Endothelial cell of umbilical vein (primary cell): ENCODE results near the gene PRDX3. TPM values are rescaled to one million over a fixed set of nuclear protein-coding genes. Genes with fewer than 3 reads are reported as not detected.
A peak's percentile ranks its signal among the peaks of the same experiment; 100 is the strongest.

Experiments used
- BruUV-seq: library from RNA; stranded (reverse); fragments of 400-500 nt; replicated peaks from 2 replicates; lab custom pipeline; 2021; lab: Mats Ljungman, UMichigan
- CTCF ChIA-PET: fragments of 300-600, 350-600 bp; sonication (Branson Sonifier 250); formaldehyde crosslinking; loops from one replicate; lab custom pipeline; 2021; ENCODE audit warnings: antibody characterized with exemption, inconsistent platforms; lab: Charles Lee
- POLR2A ChIA-PET: fragments of 300-600, 350-600 bp; sonication (Branson Sonifier 250); formaldehyde crosslinking; loops from one replicate; lab custom pipeline; 2021; ENCODE audit warnings: antibody characterized with exemption, inconsistent platforms; lab: Charles Lee
- DNase-seq: peaks from one replicate; pipeline ENCODE4 v3.0.0-alpha.2; 2011; ENCODE audit warnings: low read depth, low spot score
- FAIRE-seq: peaks from 2 replicates; lab custom pipeline; 2011; peaks lifted over from hg19 to GRCh38; lab: Jason Lieb, UNC
- H2AFZ ChIP-seq: 2 replicates; pipeline ENCODE4 v1.6.0; 2012; ENCODE audit warnings: low read depth, low read length, control low read depth, inconsistent platforms
- H3K27ac ChIP-seq: 2 replicates; pipeline ENCODE4 v1.5.1; 2011; ENCODE audit warnings: low read depth, mild to moderate bottlenecking, control low read depth, low read length, moderate library complexity; ENCODE audit not compliant: insufficient read depth
- H3K27me3 ChIP-seq, 2 experiments: 2 replicates each; pipeline versions ENCODE4 v1.6.0 to v1.6.1; 2011; ENCODE audit warnings: low read length in 2 of 2, mixed read lengths in 1 of 2; ENCODE audit not compliant: control insufficient read depth in 2 of 2, insufficient read depth in 2 of 2
- H3K36me3 ChIP-seq, 2 experiments: 2 replicates in 1 of 2; 3 replicates in 1 of 2; pipeline ENCODE4 v1.5.1; 2011; ENCODE audit warnings: low read length in 2 of 2, mild to moderate bottlenecking in 1 of 2, moderate library complexity in 1 of 2; ENCODE audit not compliant: control insufficient read depth in 2 of 2, insufficient read depth in 2 of 2; ENCODE audit errors: extremely low read depth in 1 of 2
- H3K4me1 ChIP-seq: 3 replicates; pipeline ENCODE4 v1.5.1; 2011; ENCODE audit warnings: mild to moderate bottlenecking, low read length; ENCODE audit not compliant: control insufficient read depth, insufficient read depth; ENCODE audit errors: extremely low read depth
- H3K4me2 ChIP-seq: 2 replicates; pipeline ENCODE4 v1.6.1; 2011; ENCODE audit warnings: low read length, control low read depth, mixed read lengths; ENCODE audit not compliant: insufficient read depth
- H3K4me3 ChIP-seq, 3 experiments: fragments of 200-600 bp in 1 of 3; sonication (generic), shearing (Covaris generic) in 1 of 3; replicated peaks in 1 of 3; 2 replicates each; pipeline ENCODE4 v1.5.1; 2011 to 2016; ENCODE audit warnings: control low read depth in 3 of 3, low read length in 3 of 3, mild to moderate bottlenecking in 2 of 3, inconsistent platforms in 1 of 3, low read depth in 1 of 3, moderate library complexity in 1 of 3; ENCODE audit not compliant: insufficient read depth in 1 of 3
- H3K79me2 ChIP-seq: 2 replicates; pipeline ENCODE4 v1.6.0; 2012; ENCODE audit warnings: low read length, inconsistent platforms; ENCODE audit not compliant: control insufficient read depth, insufficient read depth
- H3K9ac ChIP-seq: replicated peaks from 2 replicates; pipeline ENCODE3; 2011; ENCODE audit warnings: low read length, control low read depth; ENCODE audit not compliant: insufficient read depth; ENCODE audit errors: extremely low read depth
- H3K9me1 ChIP-seq: replicated peaks from 3 replicates; pipeline ENCODE4 v1.6.0; 2011; ENCODE audit warnings: mild to moderate bottlenecking, low read length; ENCODE audit not compliant: control insufficient read depth, insufficient read depth; ENCODE audit errors: extremely low read depth
- H3K9me3 ChIP-seq: replicated peaks from 2 replicates; pipeline ENCODE4 v1.5.1; 2012; ENCODE audit warnings: low read length, inconsistent platforms; ENCODE audit not compliant: control insufficient read depth, insufficient read depth
- H4K20me1 ChIP-seq: replicated peaks from 2 replicates; pipeline ENCODE3; 2011; ENCODE audit warnings: mild to moderate bottlenecking, low read length; ENCODE audit not compliant: control insufficient read depth, insufficient read depth; ENCODE audit errors: extremely low read depth
- CTCF ChIP-seq, 2 donors: IDR thresholded peaks; 1 replicate in 1 of 2; 2 replicates in 1 of 2; pipeline ENCODE4 v1.5.1; 2011; ENCODE audit warnings: low read length in 2 of 2, mild to moderate bottlenecking in 2 of 2, moderate library complexity in 2 of 2, control low read depth in 1 of 2, inconsistent platforms in 1 of 2, low read depth in 1 of 2; ENCODE audit not compliant: insufficient read depth in 1 of 2; ENCODE audit errors: extremely low read depth in 1 of 2
- EZH2 ChIP-seq: IDR thresholded peaks from 2 replicates; pipeline ENCODE4 v1.6.1; 2012; ENCODE audit warnings: borderline replicate concordance, low read depth, mild to moderate bottlenecking, moderate library complexity, low read length, inconsistent platforms; ENCODE audit not compliant: severe bottlenecking
- FOS ChIP-seq: IDR thresholded peaks from 2 replicates; pipeline ENCODE4 v1.6.1; 2011; ENCODE audit warnings: mild to moderate bottlenecking, low read length, moderate library complexity, borderline replicate concordance; ENCODE audit not compliant: insufficient read depth
- GATA2 ChIP-seq: IDR thresholded peaks from 2 replicates; pipeline ENCODE4 v1.7.0; 2011; ENCODE audit warnings: low read depth, mild to moderate bottlenecking, moderate library complexity, mixed read lengths, low read length; ENCODE audit not compliant: insufficient read length, insufficient read depth
- JUN ChIP-seq: IDR thresholded peaks from 2 replicates; pipeline ENCODE4 v1.6.1; 2011; ENCODE audit warnings: borderline replicate concordance, low read depth; ENCODE audit not compliant: insufficient read length, insufficient read depth
- MAX ChIP-seq: IDR thresholded peaks from 2 replicates; pipeline ENCODE4 v1.6.1; 2011; ENCODE audit not compliant: insufficient read depth, insufficient read length
- MYC ChIP-seq: IDR thresholded peaks from one replicate; pipeline ENCODE4 v1.6.1; 2011; ENCODE audit warnings: mild to moderate bottlenecking, low read depth, low read length
- POLR2A ChIP-seq: IDR thresholded peaks from 2 replicates; pipeline ENCODE4 v1.6.1; 2012; ENCODE audit warnings: low read depth, mild to moderate bottlenecking, control low read depth, low read length
- POLR2AphosphoS5 ChIP-seq: IDR thresholded peaks from 2 replicates; pipeline ENCODE4 v1.6.1; 2012; ENCODE audit warnings: low read depth, mild to moderate bottlenecking, control low read depth, low read length, moderate library complexity; ENCODE audit not compliant: insufficient read depth
- dilution Hi-C: fragments of 300-500 bp; cut with MboI; formaldehyde crosslinking; loops from one replicate; pipeline ENCODE4 v1.15.0; 2019; ENCODE audit warnings: low sequenced_read_pairs; ENCODE audit not compliant: extremely low pct_ligation_motif_present
- intact Hi-C: fragments of 100-400 bp; cut with micrococcal nuclease; formaldehyde crosslinking; loops from one replicate; pipeline ENCODE4 v1.10.0; 2022
- polyA plus RNA-seq, 4 experiments: library from polyadenylated mRNA; depleted of rRNA in 3 of 4; stranded (reverse) in 3 of 4; unstranded in 1 of 4; fragments of >200 nt; gene quantifications; 2 replicates each; pipeline versions ENCODE4 v1.2.1 to v1.2.3, GENCODE V29; 2011 to 2012; ENCODE audit warnings: missing spikeins in 1 of 4
- total RNA-seq: library from RNA; stranded (reverse); gene quantifications from 2 replicates; pipeline ENCODE4 v1.2.3, GENCODE V29; 2021

The PRDX3 gene
- total and polyA plus RNA-seq, 2 donors (not counting 3 experiments of a cell fraction or from before 2014, with no cell fraction given) = 123 to 124 TPM

GRCh38 chr10:119189811-119190282 is 11.2 kb upstream of the PRDX3 start:
- no peak for FAIRE-seq
- Histone ChIP-seq H3K27me3 (peaks cover 0 to 2% of the 10 kb centered on the region in 2 experiments), H3K9me3 (no peaks in the 10 kb centered on the region), H2AFZ (no peak overlapping the region), H3K27ac (no peak overlapping the region), H3K9me1 (no peaks in the 10 kb centered on the region), H4K20me1 (no peaks in the 10 kb centered on the region), H3K36me3 (no peaks in the 10 kb centered on the region), H3K4me2 (no peak overlapping the region), H3K4me3 (no peak overlapping the region), H3K4me1 (no peaks in the 10 kb centered on the region), H3K9ac (no peak overlapping the region), H3K79me2 (no peaks in the 10 kb centered on the region)
- BruUV-seq = no TSS peak
- dilution Hi-C loops = no loop called here
- ChIA-PET CTCF (interaction anchor here (0.7 to 2.0 kb wide), 7 partner anchors 9 to 300 kb away, joined by 3 to 24 read pairs (median 3); no protein-coding TSS in a partner anchor), POLR2A (no interaction called here)
- intact Hi-C loops = no loop called here
- peak; percentile 21 for DNase-seq
- no peak for TF ChIP-seq JUN
- no peak for TF ChIP-seq MYC
- no peak for TF ChIP-seq MAX
- TF ChIP-seq GATA2 = no peak
- no peak for TF ChIP-seq POLR2AphosphoS5
- TF ChIP-seq FOS = no peak
- no peak for TF ChIP-seq POLR2A
- TF ChIP-seq EZH2 = no peak
- TF ChIP-seq CTCF (IDR thresholded peaks at IDR 0.05; ENCODE audit: extremely low read depth in 1 of 2, insufficient read depth in 1 of 2, low read depth in 1 of 2, low read length in 2 of 2) = no peak
